Ishikawa (cell line): ENCODE results near the gene LIME1.

Experiments
- CEBPB ChIP-seq: IDR thresholded peaks from 2 replicates; pipeline ENCODE4 v1.6.1; 2012
- CREB1 ChIP-seq: IDR thresholded peaks from 2 replicates; pipeline ENCODE4 v1.6.1; 2012; ENCODE audit warnings: low read depth
- EP300 ChIP-seq: IDR thresholded peaks from 2 replicates; pipeline ENCODE4 v1.6.1; 2012; ENCODE audit warnings: borderline replicate concordance
- NFIC ChIP-seq: IDR thresholded peaks from 2 replicates; pipeline ENCODE4 v1.6.1; 2012
- TAF1 ChIP-seq: IDR thresholded peaks from 2 replicates; pipeline ENCODE4 v1.6.1; 2012; ENCODE audit warnings: low read depth, mild to moderate bottlenecking
- TCF12 ChIP-seq: IDR thresholded peaks from 2 replicates; pipeline ENCODE4 v1.6.1; 2012; ENCODE audit warnings: low read depth
- TEAD4 ChIP-seq: IDR thresholded peaks from 2 replicates; pipeline ENCODE4 v1.6.1; 2012
- YY1 ChIP-seq: IDR thresholded peaks from 2 replicates; pipeline ENCODE4 v1.6.1; 2012; ENCODE audit warnings: low read depth
- ZBTB7A ChIP-seq: IDR thresholded peaks from 2 replicates; pipeline ENCODE4 v1.6.1; 2012; ENCODE audit warnings: low read depth
- TF ChIP-seq, protein P1 (sequence below): IDR thresholded peaks from 2 replicates; pipeline ENCODE4 v1.6.1; 2012; ENCODE audit warnings: low read depth, mild to moderate bottlenecking
- TF ChIP-seq, protein P2 (sequence below): IDR thresholded peaks from 2 replicates; pipeline ENCODE4 v1.6.1; 2012

DNA sequence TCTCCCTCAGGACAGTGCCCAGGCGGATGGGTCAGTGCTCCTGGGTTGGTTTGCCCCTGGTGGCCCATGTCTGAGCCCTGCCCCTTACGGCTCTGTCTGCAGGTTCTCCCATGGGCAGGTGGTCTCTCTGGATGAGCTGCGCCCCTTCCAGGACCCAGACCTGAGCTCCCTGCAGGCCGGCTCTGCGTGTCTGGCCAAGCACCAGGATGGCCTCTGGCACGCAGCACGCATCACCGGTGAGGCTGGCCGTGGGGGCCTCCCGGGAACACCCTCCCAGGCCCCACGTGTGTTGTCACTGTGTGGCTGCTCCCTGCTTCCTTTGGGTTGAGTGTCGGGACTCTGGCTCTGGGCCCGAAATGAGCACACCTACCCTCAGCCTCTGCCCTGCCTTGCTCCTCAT lies 3.3 kb upstream of the LIME1 start:
- TF ChIP-seq TEAD4, result no peak
- TF ChIP-seq CEBPB, result no peak
- no peak for TF ChIP-seq NFIC
- TF ChIP-seq TCF12, result no peak
- TF ChIP-seq, protein P1, sequence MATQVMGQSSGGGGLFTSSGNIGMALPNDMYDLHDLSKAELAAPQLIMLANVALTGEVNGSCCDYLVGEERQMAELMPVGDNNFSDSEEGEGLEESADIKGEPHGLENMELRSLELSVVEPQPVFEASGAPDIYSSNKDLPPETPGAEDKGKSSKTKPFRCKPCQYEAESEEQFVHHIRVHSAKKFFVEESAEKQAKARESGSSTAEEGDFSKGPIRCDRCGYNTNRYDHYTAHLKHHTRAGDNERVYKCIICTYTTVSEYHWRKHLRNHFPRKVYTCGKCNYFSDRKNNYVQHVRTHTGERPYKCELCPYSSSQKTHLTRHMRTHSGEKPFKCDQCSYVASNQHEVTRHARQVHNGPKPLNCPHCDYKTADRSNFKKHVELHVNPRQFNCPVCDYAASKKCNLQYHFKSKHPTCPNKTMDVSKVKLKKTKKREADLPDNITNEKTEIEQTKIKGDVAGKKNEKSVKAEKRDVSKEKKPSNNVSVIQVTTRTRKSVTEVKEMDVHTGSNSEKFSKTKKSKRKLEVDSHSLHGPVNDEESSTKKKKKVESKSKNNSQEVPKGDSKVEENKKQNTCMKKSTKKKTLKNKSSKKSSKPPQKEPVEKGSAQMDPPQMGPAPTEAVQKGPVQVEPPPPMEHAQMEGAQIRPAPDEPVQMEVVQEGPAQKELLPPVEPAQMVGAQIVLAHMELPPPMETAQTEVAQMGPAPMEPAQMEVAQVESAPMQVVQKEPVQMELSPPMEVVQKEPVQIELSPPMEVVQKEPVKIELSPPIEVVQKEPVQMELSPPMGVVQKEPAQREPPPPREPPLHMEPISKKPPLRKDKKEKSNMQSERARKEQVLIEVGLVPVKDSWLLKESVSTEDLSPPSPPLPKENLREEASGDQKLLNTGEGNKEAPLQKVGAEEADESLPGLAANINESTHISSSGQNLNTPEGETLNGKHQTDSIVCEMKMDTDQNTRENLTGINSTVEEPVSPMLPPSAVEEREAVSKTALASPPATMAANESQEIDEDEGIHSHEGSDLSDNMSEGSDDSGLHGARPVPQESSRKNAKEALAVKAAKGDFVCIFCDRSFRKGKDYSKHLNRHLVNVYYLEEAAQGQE, result no peak
- no peak for TF ChIP-seq EP300
- TF ChIP-seq ZBTB7A, result no peak
- no peak for TF ChIP-seq TAF1
- no peak for TF ChIP-seq YY1
- TF ChIP-seq CREB1, result no peak
- TF ChIP-seq, protein P2, sequence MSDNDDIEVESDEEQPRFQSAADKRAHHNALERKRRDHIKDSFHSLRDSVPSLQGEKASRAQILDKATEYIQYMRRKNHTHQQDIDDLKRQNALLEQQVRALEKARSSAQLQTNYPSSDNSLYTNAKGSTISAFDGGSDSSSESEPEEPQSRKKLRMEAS, result no peak
